Measurements from ENCODE around the gene NEU2. TPM values are rescaled to one million over a fixed set of nuclear protein-coding genes. Genes with fewer than 3 reads are reported as not detected.

Gene NEU2
- total RNA-seq, 2 donors from 2014 or later = not detected

DNA sequence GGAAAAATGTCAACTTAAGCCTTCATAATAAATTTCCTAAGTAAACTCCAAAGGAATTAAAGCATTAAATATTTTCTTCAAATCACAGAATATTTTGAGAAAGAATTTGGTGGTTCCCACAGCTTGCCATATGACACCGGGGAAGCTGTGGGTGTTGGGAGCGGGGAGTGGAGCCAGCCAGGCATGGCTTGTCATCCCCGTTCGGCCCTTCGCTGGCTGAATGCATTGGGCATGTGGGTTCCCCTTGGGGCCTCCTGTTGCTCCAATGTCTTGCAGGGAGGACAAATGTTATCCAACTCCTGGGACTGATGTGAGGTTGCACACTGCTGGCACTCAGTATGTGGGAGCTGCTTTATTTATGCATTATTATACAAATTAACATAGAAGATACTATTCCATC, 38.0 kb upstream of the NEU2 start:
- H3K27me3 ChIP-seq (ENCODE audit: control insufficient read depth, insufficient read depth, low read length, poor library complexity, severe bottlenecking) = no peaks in the 10 kb centered on the region
- no peaks in the 10 kb centered on the region for H3K9me3 ChIP-seq (ENCODE audit: control insufficient read depth, low read length)
- Mint-ChIP-seq H3K4me1 (no peaks in the 10 kb centered on the region), H3K9me3 (no peaks in the 10 kb centered on the region), H3K4me3 (no peak overlapping the region), H3K27me3 (ENCODE audit: insufficient read depth) (no peaks in the 10 kb centered on the region), H3K27ac (no peak overlapping the region), H3K36me3 (ENCODE audit: low read depth) (no peaks in the 10 kb centered on the region)
- WGBS, 2 experiments (ENCODE audit: insufficient coverage in 1 of 2, insufficient read length in 1 of 2) = 90% methylated on average over 5 of the region's 5 CpGs; no CpG with 5 or more reads in 1 of the 2 experiments
- H3K36me3 ChIP-seq (ENCODE audit: control insufficient read depth, insufficient read depth, low read length) = no peaks in the 10 kb centered on the region
- no peak overlapping the region for H3K4me3 ChIP-seq (ENCODE audit: low read length)
- H3K4me1 ChIP-seq (ENCODE audit: control insufficient read depth, insufficient read depth, low read length) = no peaks in the 10 kb centered on the region
- DNase-seq = peak; percentile 39
- H3K27ac ChIP-seq (ENCODE audit: low read depth, low read length) = no peak overlapping the region
- no peak overlapping the region for H3K9ac ChIP-seq (ENCODE audit: extremely low read depth, low read length, poor library complexity, severe bottlenecking)
- TF ChIP-seq, protein P1, sequence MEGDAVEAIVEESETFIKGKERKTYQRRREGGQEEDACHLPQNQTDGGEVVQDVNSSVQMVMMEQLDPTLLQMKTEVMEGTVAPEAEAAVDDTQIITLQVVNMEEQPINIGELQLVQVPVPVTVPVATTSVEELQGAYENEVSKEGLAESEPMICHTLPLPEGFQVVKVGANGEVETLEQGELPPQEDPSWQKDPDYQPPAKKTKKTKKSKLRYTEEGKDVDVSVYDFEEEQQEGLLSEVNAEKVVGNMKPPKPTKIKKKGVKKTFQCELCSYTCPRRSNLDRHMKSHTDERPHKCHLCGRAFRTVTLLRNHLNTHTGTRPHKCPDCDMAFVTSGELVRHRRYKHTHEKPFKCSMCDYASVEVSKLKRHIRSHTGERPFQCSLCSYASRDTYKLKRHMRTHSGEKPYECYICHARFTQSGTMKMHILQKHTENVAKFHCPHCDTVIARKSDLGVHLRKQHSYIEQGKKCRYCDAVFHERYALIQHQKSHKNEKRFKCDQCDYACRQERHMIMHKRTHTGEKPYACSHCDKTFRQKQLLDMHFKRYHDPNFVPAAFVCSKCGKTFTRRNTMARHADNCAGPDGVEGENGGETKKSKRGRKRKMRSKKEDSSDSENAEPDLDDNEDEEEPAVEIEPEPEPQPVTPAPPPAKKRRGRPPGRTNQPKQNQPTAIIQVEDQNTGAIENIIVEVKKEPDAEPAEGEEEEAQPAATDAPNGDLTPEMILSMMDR (conservative IDR thresholded peaks at IDR 0.05) = no peak

DNA sequence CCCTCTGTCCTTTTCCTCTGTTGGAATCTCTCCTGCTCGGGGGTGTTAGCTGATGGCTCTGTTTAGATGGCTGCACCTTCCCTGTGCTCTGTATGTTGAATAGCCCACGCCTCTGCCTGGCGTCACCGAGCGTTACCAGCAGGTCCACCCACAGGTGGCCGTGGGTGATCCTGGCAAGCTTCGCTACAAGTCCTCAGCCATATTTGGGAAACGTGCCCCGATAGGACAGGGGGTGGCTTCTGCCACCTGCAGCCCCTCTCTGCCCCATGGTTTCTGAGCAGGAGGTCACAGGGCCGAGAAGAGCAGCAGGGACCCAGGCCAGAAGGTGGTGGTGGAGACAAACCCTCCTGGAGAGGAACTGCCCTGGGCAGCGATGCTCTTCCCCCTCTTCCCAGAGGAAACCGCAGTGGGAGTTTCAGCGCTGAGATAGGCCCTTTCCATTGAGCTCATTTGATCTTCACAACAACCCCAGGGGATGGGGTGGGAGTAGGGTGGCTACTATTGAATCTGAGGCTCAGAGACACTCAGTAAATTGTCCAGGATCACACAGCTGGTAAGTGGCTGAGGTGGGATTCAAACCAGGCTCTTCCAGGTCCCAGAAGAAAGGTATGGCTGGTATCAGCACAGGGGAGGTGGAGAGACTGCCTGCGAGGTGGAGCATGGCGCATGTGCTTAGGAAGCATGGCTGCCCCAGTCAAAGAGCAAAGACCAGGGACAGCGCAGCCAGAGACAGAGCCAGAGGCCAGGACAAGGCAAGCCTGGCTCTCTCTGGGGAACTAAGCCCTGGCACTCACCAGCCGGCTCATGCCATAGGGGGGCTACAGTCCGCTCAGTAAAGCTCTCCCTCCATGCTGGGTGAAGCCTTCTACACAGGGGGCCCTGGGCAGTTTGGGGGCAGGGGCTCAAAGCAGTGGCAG, 34.5 kb upstream of the NEU2 start:
- Histone ChIP-seq H3K27ac (ENCODE audit: low read depth, low read length) (no peak overlapping the region), H3K9ac (ENCODE audit: extremely low read depth, low read length, poor library complexity, severe bottlenecking) (no peak overlapping the region), H3K4me1 (ENCODE audit: control insufficient read depth, insufficient read depth, low read length) (no peaks in the 10 kb centered on the region), H3K27me3 (ENCODE audit: control insufficient read depth, insufficient read depth, low read length, poor library complexity, severe bottlenecking) (no peaks in the 10 kb centered on the region), H3K9me3 (ENCODE audit: control insufficient read depth, low read length) (no peaks in the 10 kb centered on the region), H3K36me3 (ENCODE audit: control insufficient read depth, insufficient read depth, low read length) (no peaks in the 10 kb centered on the region), H3K4me3 (ENCODE audit: low read length) (no peak overlapping the region)
- TF ChIP-seq, protein P1 (conservative IDR thresholded peaks at IDR 0.05) = no peak
- Mint-ChIP-seq H3K4me3 (no peak overlapping the region), H3K9me3 (no peaks in the 10 kb centered on the region), H3K36me3 (ENCODE audit: low read depth) (no peaks in the 10 kb centered on the region), H3K27me3 (ENCODE audit: insufficient read depth) (no peaks in the 10 kb centered on the region), H3K27ac (no peak overlapping the region), H3K4me1 (no peaks in the 10 kb centered on the region)
- WGBS, 2 experiments (ENCODE audit: insufficient coverage in 1 of 2, insufficient read length in 1 of 2) = 92 to 96% methylated on average over 11 to 18 of the region's 18 CpGs
- no peak for DNase-seq

GRCh38 chr2:232998666-232998985, 33.8 kb upstream of the NEU2 start:
- DNase-seq = peak; percentile 26
- H3K27me3 ChIP-seq (ENCODE audit: control insufficient read depth, insufficient read depth, low read length, poor library complexity, severe bottlenecking) = no peaks in the 10 kb centered on the region
- H3K4me1 Mint-ChIP-seq = no peaks in the 10 kb centered on the region
- no peaks in the 10 kb centered on the region for H3K36me3 Mint-ChIP-seq (ENCODE audit: low read depth)
- H3K9me3 ChIP-seq (ENCODE audit: control insufficient read depth, low read length) = no peaks in the 10 kb centered on the region
- TF ChIP-seq, protein P1 (conservative IDR thresholded peaks at IDR 0.05) = no peak
- H3K4me1 ChIP-seq (ENCODE audit: control insufficient read depth, insufficient read depth, low read length) = no peaks in the 10 kb centered on the region
- no peaks in the 10 kb centered on the region for H3K36me3 ChIP-seq (ENCODE audit: control insufficient read depth, insufficient read depth, low read length)
- 83 to 100% methylated on average over 1 to 5 of the region's 5 CpGs for WGBS, 2 experiments (ENCODE audit: insufficient coverage in 1 of 2, insufficient read length in 1 of 2)
- no peak overlapping the region for H3K27ac Mint-ChIP-seq
- no peak overlapping the region for H3K9ac ChIP-seq (ENCODE audit: extremely low read depth, low read length, poor library complexity, severe bottlenecking)
- H3K4me3 ChIP-seq (ENCODE audit: low read length) = no peak overlapping the region
- no peaks in the 10 kb centered on the region for H3K27me3 Mint-ChIP-seq (ENCODE audit: insufficient read depth)
- H3K27ac ChIP-seq (ENCODE audit: low read depth, low read length) = no peak overlapping the region
- no peak overlapping the region for H3K4me3 Mint-ChIP-seq
- no peaks in the 10 kb centered on the region for H3K9me3 Mint-ChIP-seq
